Naive B cell (primary cell): ENCODE measurements around the gene SVOP. TPM values are rescaled to one million over a fixed set of nuclear protein-coding genes. Genes with fewer than 3 reads are reported as not detected.
"Not testable (repeated sequence)": the region's sequence is repeated elsewhere in the genome, so short reads cannot be mapped to it uniquely, and the experiment has no call there.

Experiments
- ATAC-seq, 2 donors: fragments of 150-1000 bp; cut with Tn5 transposase; 2 replicates each; pipeline ENCODE4 v1.10.0; 2021; ENCODE audit warnings: low read depth in 2 of 2, mild to moderate bottlenecking in 2 of 2, moderate library complexity in 2 of 2
- DNase-seq: peaks from one replicate; pipeline ENCODE4 v3.0.0; 2022
- H3K27ac Mint-ChIP-seq, 6 donors: one replicate each; pipeline ENCODE4 v1.8.0; 2020 to 2022; ENCODE audit warnings: mild to moderate bottlenecking in 6 of 6, mixed read lengths in 6 of 6, moderate library complexity in 5 of 6, inconsistent platforms in 2 of 6
- H3K27me3 Mint-ChIP-seq, 3 donors: one replicate each; pipeline ENCODE4 v1.8.0; 2021 to 2022; ENCODE audit warnings: mixed read lengths in 3 of 3, mild to moderate bottlenecking in 1 of 3
- H3K36me3 Mint-ChIP-seq, 2 donors: one replicate each; pipeline ENCODE4 v1.8.0; 2020 to 2022; ENCODE audit warnings: mixed read lengths in 2 of 2, inconsistent platforms in 1 of 2, mild to moderate bottlenecking in 1 of 2
- H3K4me1 Mint-ChIP-seq, 3 donors: one replicate each; pipeline ENCODE4 v1.8.0; 2020 to 2022; ENCODE audit warnings: mixed read lengths in 3 of 3, inconsistent platforms in 1 of 3, mild to moderate bottlenecking in 1 of 3, moderate library complexity in 1 of 3
- H3K4me3 Mint-ChIP-seq, 8 donors: one replicate each; pipeline ENCODE4 v1.8.0; 2020 to 2022; ENCODE audit warnings: mild to moderate bottlenecking in 8 of 8, mixed read lengths in 8 of 8, moderate library complexity in 8 of 8, inconsistent platforms in 2 of 8
- H3K9me3 Mint-ChIP-seq, 7 donors: one replicate each; pipeline ENCODE4 v1.8.0; 2020 to 2022; ENCODE audit warnings: mixed read lengths in 7 of 7, mild to moderate bottlenecking in 5 of 7, inconsistent platforms in 2 of 7, moderate library complexity in 1 of 7
- polyA plus RNA-seq, 6 donors: library from polyadenylated mRNA; unstranded; fragments of 300-500 nt; fragmentation: Illumina TruSeq; gene quantifications; one replicate each; pipeline ENCODE4 v1.2.3, GENCODE V29; 2021; ENCODE audit warnings: low read depth in 6 of 6

The SVOP gene
- polyA plus RNA-seq, 6 donors from 2014 or later = not detected

GRCh38 chr12:109016016-109016415, 4.9 kb downstream of the SVOP start:
- H3K27me3 Mint-ChIP-seq = peaks cover 48 to 61% (median 60%) of the 10 kb centered on the region in 3 donors
- no peak for ATAC-seq
- H3K36me3 Mint-ChIP-seq = no peaks in the 10 kb centered on the region
- H3K4me3 Mint-ChIP-seq = no peak overlapping the region
- no peak overlapping the region for H3K27ac Mint-ChIP-seq
- H3K9me3 Mint-ChIP-seq = no peaks in the 10 kb centered on the region
- DNase-seq = no peak
- H3K4me1 Mint-ChIP-seq = peaks cover 0 to 6% (median 0%) of the 10 kb centered on the region in 3 donors

GRCh38 chr12:109014984-109015765, 5.7 kb downstream of the SVOP start:
- H3K9me3 Mint-ChIP-seq = no peaks in the 10 kb centered on the region
- ATAC-seq (no peak), DNase-seq (no peak)
- peaks cover 44 to 52% (median 51%) of the 10 kb centered on the region in 3 donors for H3K27me3 Mint-ChIP-seq
- H3K36me3 Mint-ChIP-seq = no peaks in the 10 kb centered on the region
- H3K27ac Mint-ChIP-seq = no peak overlapping the region
- H3K4me3 Mint-ChIP-seq = no peak overlapping the region
- no peaks in the 10 kb centered on the region for H3K4me1 Mint-ChIP-seq

GRCh38 chr12:109010259-109010658, 10.6 kb downstream of the SVOP start:
- ATAC-seq (no peak), DNase-seq (no peak)
- Mint-ChIP-seq H3K4me1 (no peaks in the 10 kb centered on the region), H3K36me3 (no peaks in the 10 kb centered on the region), H3K27ac (no peak overlapping the region), H3K27me3 (peaks cover 35 to 50% (median 48%) of the 10 kb centered on the region in 3 donors), H3K4me3 (no peak overlapping the region), H3K9me3 (no peaks in the 10 kb centered on the region)

- peak overlapping the region in 1 of 6 donors; percentile 79 for H3K27ac Mint-ChIP-seq
- H3K27me3 Mint-ChIP-seq = peaks cover 33 to 49% (median 47%) of the 10 kb centered on the region in 3 donors
- H3K36me3 Mint-ChIP-seq = no peaks in the 10 kb centered on the region
- no peak for DNase-seq
- H3K4me3 Mint-ChIP-seq = no peak overlapping the region
- no peak for ATAC-seq
- H3K9me3 Mint-ChIP-seq = no peaks in the 10 kb centered on the region
- no peaks in the 10 kb centered on the region for H3K4me1 Mint-ChIP-seq
Observed at GRCh38 chr12:109009766-109010165, 11.1 kb downstream of the SVOP start.

GRCh38 chr12:109004017-109004416, 16.9 kb downstream of the SVOP start:
- Mint-ChIP-seq H3K4me1 (no peaks in the 10 kb centered on the region), H3K4me3 (no peak overlapping the region), H3K27me3 (peaks cover 18 to 30% (median 25%) of the 10 kb centered on the region in 3 donors), H3K9me3 (peaks cover 0 to 2% (median 0%) of the 10 kb centered on the region in 7 donors), H3K27ac (no peak overlapping the region), H3K36me3 (no peaks in the 10 kb centered on the region)
- DNase-seq (no peak), ATAC-seq (no peak)

- peaks cover 8 to 20% (median 18%) of the 10 kb centered on the region in 3 donors for H3K27me3 Mint-ChIP-seq
- peaks cover 0 to 5% (median 3%) of the 10 kb centered on the region in 7 donors for H3K9me3 Mint-ChIP-seq
- no peak overlapping the region for H3K27ac Mint-ChIP-seq
- no peak for DNase-seq
- H3K4me3 Mint-ChIP-seq = no peak overlapping the region
- H3K4me1 Mint-ChIP-seq = no peaks in the 10 kb centered on the region
- no peak for ATAC-seq
- H3K36me3 Mint-ChIP-seq = no peaks in the 10 kb centered on the region
Observed at GRCh38 chr12:108996320-108996719, 24.5 kb downstream of the SVOP start.

- H3K36me3 Mint-ChIP-seq = no peaks in the 10 kb centered on the region
- peaks cover 0 to 5% (median 3%) of the 10 kb centered on the region in 7 donors for H3K9me3 Mint-ChIP-seq
- peaks cover 8 to 20% (median 18%) of the 10 kb centered on the region in 3 donors for H3K27me3 Mint-ChIP-seq
- no peak for DNase-seq
- H3K27ac Mint-ChIP-seq = no peak overlapping the region
- no peak overlapping the region for H3K4me3 Mint-ChIP-seq
- no peaks in the 10 kb centered on the region for H3K4me1 Mint-ChIP-seq
- no peak for ATAC-seq
Observed at GRCh38 chr12:108995370-108995992, 25.4 kb downstream of the SVOP start.

GRCh38 chr12:108990103-108990502, 30.8 kb downstream of the SVOP start:
- H3K36me3 Mint-ChIP-seq, H3K9me3 Mint-ChIP-seq, H3K27ac Mint-ChIP-seq, ATAC-seq, H3K4me3 Mint-ChIP-seq, DNase-seq, H3K4me1 Mint-ChIP-seq: not testable (repeated sequence)
- H3K27me3 Mint-ChIP-seq = peaks cover 17 to 26% (median 23%) of the 10 kb centered on the region in 3 donors

GRCh38 chr12:108989376-108989775, 31.5 kb downstream of the SVOP start:
- DNase-seq (no peak), ATAC-seq (no peak)
- peaks cover 0 to 3% (median 0%) of the 10 kb centered on the region in 7 donors for H3K9me3 Mint-ChIP-seq
- H3K4me1 Mint-ChIP-seq = no peaks in the 10 kb centered on the region
- no peak overlapping the region for H3K4me3 Mint-ChIP-seq
- no peaks in the 10 kb centered on the region for H3K36me3 Mint-ChIP-seq
- H3K27ac Mint-ChIP-seq = peak overlapping the region in 1 of 6 donors; percentile 66
- H3K27me3 Mint-ChIP-seq = peaks cover 14 to 26% (median 21%) of the 10 kb centered on the region in 3 donors

- H3K4me3 Mint-ChIP-seq = no peak overlapping the region
- H3K27ac Mint-ChIP-seq = no peak overlapping the region
- H3K4me1 Mint-ChIP-seq = no peaks in the 10 kb centered on the region
- peaks cover 0 to 3% (median 0%) of the 10 kb centered on the region in 7 donors for H3K9me3 Mint-ChIP-seq
- no peak for ATAC-seq
- peaks cover 12 to 15% (median 14%) of the 10 kb centered on the region in 3 donors for H3K27me3 Mint-ChIP-seq
- H3K36me3 Mint-ChIP-seq = no peaks in the 10 kb centered on the region
- no peak for DNase-seq
Observed at GRCh38 chr12:108985750-108986149, 35.1 kb downstream of the SVOP start.

GRCh38 chr12:108983227-108983626, 37.6 kb downstream of the SVOP start:
- Mint-ChIP-seq H3K36me3 (no peaks in the 10 kb centered on the region), H3K4me1 (no peaks in the 10 kb centered on the region), H3K27ac (no peak overlapping the region), H3K27me3 (peaks cover 0 to 8% (median 0%) of the 10 kb centered on the region in 3 donors), H3K9me3 (peaks cover 0 to 2% (median 0%) of the 10 kb centered on the region in 7 donors), H3K4me3 (no peak overlapping the region)
- no peak for DNase-seq
- ATAC-seq = no peak

GRCh38 chr12:108982621-108983219, 38.1 kb downstream of the SVOP start:
- H3K4me3 Mint-ChIP-seq = no peak overlapping the region
- no peak for ATAC-seq
- no peak overlapping the region for H3K27ac Mint-ChIP-seq
- H3K9me3 Mint-ChIP-seq = no peaks in the 10 kb centered on the region
- peaks cover 0 to 12% (median 0%) of the 10 kb centered on the region in 3 donors for H3K27me3 Mint-ChIP-seq
- no peak for DNase-seq
- H3K4me1 Mint-ChIP-seq = no peaks in the 10 kb centered on the region
- no peaks in the 10 kb centered on the region for H3K36me3 Mint-ChIP-seq

- Mint-ChIP-seq H3K9me3 (no peaks in the 10 kb centered on the region), H3K4me3 (no peak overlapping the region), H3K27ac (no peak overlapping the region), H3K27me3 (peaks cover 0 to 5% (median under 1%) of the 10 kb centered on the region in 3 donors), H3K36me3 (no peaks in the 10 kb centered on the region), H3K4me1 (no peaks in the 10 kb centered on the region)
- no peak for ATAC-seq
- no peak for DNase-seq
Observed at GRCh38 chr12:108981835-108982234, 39.0 kb downstream of the SVOP start.
